Neural progenitor cell (in vitro differentiated cells): ENCODE measurements around the gene KRT15.

ENCODE experiments used
- CTCF ChIP-seq: fragments of 200-600 bp; sonication (generic); IDR thresholded peaks from 2 replicates; pipeline ENCODE4 v1.5.1; 2017; ENCODE audit warnings: antibody characterized with exemption, mild to moderate bottlenecking
- EZH2 ChIP-seq: fragments of 200-600 bp; sonication (generic); IDR thresholded peaks from 2 replicates; pipeline ENCODE4 v1.6.1; 2017; ENCODE audit warnings: antibody characterized with exemption, mild to moderate bottlenecking, moderate library complexity
- EZH2phosphoT487 ChIP-seq: fragments of 200-600 bp; sonication (generic); IDR thresholded peaks from 2 replicates; pipeline ENCODE4 v1.6.1; 2017; ENCODE audit warnings: antibody characterized with exemption

GRCh38 chr17:41556931-41557330 is 38.2 kb upstream of the KRT15 start:
- TF ChIP-seq EZH2phosphoT487 (no peak), CTCF (no peak), EZH2 (no peak)
